AG10803 (cell line): ENCODE results near the gene NTSR1.

Experiments
- DNase-seq: peaks from one replicate; pipeline ENCODE4 v3.0.0; 2010; ENCODE audit warnings: low read depth
- H3K4me3 ChIP-seq: 2 replicates; pipeline ENCODE4 v1.5.1; 2011; ENCODE audit warnings: mild to moderate bottlenecking, low read length, control low read depth
- CTCF ChIP-seq: conservative IDR thresholded peaks from 2 replicates; pipeline ENCODE4 v1.5.1; 2011; ENCODE audit warnings: mild to moderate bottlenecking, low read length, control low read depth, inconsistent platforms

The NTSR1 gene

DNA sequence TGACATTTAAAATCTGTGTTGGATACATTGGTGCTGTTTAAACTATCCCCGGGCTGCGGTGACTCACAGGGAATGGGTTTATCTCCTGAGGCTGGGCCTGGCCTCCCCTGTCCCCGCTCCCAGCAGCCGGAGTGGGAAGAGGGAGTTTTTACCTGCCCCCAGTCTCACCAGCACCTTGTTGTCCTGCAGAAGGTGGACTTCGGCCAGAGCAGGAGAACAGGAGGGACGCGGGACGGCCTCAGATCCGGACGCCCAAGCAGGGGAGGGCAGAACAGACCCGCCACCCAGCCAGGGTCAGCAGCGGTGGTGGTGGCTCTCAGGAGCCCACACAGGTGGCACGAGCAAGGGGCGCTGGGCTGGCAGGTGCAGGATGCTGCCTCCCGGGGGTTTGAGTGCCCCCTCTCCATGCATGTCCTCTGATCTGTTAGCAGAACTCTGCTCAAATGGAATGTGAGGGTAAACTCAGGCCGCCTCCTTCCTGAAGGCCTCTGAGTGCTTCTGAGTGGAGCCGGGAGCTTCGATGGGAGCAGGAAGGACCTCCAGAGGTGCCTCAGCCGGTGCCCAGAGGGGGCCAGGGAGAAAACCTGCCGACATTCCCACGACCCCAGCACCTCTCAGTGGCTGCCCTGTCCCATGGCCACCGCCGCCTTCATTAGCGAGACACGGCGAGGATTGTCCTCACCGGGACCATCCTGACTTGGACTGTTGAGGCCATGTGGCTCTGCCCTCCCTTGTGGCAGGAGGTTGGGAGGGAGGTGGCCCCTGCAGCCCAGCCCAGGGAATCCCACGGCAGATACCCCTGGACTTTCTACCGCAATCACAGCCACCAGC lies 44.2 kb downstream of the NTSR1 start:
- DNase-seq = no peak
- H3K4me3 ChIP-seq = no peak overlapping the region
- TF ChIP-seq CTCF = no peak

- no peak overlapping the region for H3K4me3 ChIP-seq
- TF ChIP-seq CTCF = no peak
- DNase-seq = no peak
Observed at GRCh38 chr20:62753626-62754025, 45.0 kb downstream of the NTSR1 start.

GRCh38 chr20:62754122-62754990 lies 45.7 kb downstream of the NTSR1 start:
- DNase-seq = no peak
- no peak overlapping the region for H3K4me3 ChIP-seq

DNA sequence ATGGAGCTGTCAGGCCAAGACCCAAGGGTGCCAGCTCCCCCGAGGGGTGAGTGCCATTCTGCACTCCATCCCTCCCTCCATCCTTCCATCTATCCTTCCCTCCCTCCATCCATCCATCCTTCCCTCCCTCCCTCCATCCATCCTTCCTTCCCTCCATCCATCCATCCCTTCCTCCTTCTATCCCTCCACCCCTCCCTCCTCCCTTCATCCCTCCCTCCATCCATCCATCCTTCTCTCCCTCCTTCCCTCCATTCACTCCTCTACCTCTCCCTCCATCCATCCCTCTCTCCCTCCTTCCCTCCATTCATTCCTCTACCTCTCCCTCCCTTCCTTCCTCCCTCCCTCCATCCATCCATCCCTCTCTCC lies 46.3 kb downstream of the NTSR1 start:
- TF ChIP-seq CTCF = no peak
- DNase-seq = no peak
- H3K4me3 ChIP-seq = no peak overlapping the region

More at GRCh38 chr20:62754122-62754990, 45.7 kb downstream of the NTSR1 start:
- no peak for TF ChIP-seq CTCF

- no peak for TF ChIP-seq CTCF
- DNase-seq = no peak
- no peak overlapping the region for H3K4me3 ChIP-seq
Observed at GRCh38 chr20:62755817-62756724, 47.4 kb downstream of the NTSR1 start.

DNA sequence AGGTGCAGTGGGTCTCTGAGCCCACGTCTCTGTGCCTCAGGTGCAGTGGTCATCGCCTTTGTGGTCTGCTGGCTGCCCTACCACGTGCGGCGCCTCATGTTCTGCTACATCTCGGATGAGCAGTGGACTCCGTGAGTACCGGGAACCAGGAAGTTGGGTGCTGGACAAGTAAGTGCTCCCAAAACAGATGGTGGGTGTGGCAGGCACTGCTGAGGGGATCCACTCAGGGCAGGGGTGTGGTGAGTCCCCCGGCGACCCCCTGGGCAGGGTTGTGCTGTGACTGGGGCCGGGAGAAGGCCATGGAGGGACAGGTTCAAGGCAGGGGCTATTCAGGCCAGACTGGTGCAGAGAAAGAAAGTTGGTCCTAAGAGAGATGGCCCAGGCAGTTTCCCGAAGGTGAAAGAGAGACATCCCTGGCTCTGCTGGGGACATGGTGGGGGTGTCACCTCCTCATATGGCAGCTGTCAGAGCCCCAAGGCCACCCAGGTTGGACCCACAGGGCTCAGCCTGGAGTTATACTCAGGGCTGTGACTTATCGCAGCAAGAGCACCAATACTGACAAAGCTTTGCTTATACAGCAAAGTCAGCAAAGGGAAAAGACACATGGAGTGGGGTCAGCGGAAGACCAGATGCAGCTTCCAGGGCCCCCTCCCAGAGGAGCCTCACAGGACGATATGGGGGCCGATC lies 49.7 kb downstream of the NTSR1 start:
- DNase-seq = no peak

More for the DNA sequence above, 49.7 kb downstream of the NTSR1 start:
- H3K4me3 ChIP-seq = no peak overlapping the region
- TF ChIP-seq CTCF = no peak
